ENCODE measurements around the gene PGA3.
A peak's percentile ranks its signal among the peaks of the same experiment; 100 is the strongest.
"Not testable (repeated sequence)": the region's sequence is repeated elsewhere in the genome, so short reads cannot be mapped to it uniquely, and the experiment has no call there.

PGA3 gene

DNA sequence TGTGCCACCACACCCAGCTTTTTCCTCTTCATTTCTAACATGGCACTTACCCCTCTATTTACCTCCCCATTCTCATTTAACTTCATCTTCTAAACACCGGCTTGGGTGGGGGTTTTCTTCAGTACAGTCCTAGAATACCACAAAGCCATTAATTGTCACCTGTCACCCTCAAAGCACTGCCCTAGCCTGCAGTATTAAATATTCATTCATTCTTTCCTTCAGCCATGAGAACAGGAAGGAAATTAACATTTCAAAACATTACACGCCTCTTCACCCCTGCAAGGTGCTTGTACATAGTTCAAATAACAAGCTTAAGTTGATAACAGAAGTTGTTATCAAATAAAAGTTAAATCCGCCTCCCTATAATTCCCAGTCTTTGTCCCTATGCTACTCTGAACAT, 31.4 kb upstream of the PGA3 start:
- DNase-seq (ENCODE audit: low read depth in 2 of 2): no peak

DNA sequence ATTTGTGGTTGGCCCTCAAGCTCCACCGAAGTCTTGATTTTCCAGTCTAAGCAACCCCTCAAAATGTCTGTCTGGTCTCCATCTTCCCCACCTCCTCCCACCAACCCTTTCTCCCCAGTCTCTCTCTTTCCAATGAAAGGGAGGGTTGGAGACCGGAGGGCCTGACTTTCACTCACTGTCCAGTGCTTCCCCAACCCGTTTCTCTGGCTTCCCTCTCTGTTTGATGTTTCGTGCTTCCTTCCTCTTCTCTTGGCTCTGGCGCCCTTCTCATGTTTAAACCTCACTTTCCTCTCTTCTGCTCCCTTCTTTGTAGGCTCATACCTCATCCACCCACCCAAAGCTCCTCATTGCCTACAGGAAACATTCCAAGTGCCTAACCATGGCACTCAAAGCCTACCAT, 31.0 kb upstream of the PGA3 start:
- DNase-seq (ENCODE audit: low read depth in 2 of 2): no peak

DNA sequence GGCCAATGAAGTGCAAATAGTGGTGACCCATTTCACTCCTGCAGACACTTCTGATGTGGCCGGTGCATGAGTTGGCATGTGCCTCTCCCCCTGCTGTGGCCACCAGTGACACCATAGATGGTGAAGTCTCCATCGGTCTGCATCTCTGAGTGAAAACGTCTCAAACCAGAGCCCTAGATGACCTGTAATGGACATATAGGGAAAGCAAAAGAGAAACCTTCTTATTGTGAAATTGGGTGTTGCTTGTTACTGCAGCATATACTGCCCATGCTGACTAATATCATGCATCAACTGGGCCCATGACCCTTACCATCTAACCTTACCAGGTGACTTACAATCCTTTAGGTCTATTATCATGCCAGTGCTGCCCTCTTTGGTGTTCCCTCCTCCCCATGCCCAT, 30.4 kb upstream of the PGA3 start:
- no peak for DNase-seq (ENCODE audit: low read depth in 2 of 2)

DNA sequence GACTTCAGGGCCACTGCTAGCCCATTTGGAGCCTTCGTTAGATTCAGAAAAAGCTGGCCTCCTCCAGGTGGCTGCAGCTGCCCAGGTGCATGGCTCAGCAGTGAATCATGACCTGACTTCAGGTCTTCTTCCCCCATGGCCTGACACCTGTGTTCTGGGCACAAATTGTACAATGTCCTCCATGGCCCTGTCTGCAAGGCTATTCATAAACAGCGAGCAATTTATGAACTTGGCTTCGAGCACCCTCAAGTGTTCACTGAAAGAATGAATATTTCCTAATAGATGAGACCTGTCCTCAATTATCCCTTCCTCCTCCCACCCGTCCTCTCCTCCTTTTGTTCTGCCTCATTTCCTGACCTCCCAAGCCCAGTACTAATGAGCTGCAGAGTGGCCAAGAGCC, 29.9 kb upstream of the PGA3 start:
- no peak for DNase-seq (ENCODE audit: low read depth in 2 of 2)

DNA sequence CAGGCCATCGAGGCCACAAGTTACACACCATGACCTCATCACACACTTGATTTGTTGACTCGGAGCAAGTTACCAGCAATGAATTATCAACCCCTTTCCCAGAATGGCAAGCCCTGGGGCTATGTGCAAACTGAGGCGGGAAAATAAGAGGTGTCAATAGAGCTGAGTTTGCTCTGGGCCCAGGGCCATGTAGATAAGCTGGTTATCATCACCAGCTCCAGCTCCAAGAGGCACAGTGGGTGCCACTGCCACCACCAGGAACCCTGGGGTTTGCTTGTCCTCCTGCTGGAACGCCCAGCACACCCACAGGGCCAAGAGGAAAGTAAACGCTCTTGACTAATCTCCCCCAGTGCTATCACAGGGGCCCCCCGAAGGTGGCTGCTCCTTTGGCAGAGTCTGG, 29.0 kb upstream of the PGA3 start:
- DNase-seq (ENCODE audit: low read depth in 2 of 2): no peak

DNA sequence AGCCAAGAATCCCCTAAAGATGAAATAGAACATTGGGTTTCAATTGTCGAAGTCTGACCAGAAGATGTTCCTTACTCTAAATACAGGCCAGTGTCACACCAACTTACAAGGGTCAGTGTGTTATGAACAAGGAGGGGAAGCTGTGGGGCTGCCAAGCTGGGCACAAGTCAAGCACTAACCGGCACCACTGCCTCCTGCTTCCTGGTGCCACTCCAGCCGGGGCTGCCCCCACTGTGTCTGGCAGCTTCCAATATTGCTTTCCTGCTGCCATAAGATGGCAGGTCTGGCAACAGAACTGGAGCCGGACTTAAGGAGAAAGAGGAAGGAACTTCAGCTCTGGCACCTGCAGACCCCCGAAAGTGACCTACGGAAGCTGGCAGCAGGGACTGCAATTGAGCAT, 28.4 kb upstream of the PGA3 start:
- no peak for DNase-seq (ENCODE audit: low read depth in 2 of 2)

DNA sequence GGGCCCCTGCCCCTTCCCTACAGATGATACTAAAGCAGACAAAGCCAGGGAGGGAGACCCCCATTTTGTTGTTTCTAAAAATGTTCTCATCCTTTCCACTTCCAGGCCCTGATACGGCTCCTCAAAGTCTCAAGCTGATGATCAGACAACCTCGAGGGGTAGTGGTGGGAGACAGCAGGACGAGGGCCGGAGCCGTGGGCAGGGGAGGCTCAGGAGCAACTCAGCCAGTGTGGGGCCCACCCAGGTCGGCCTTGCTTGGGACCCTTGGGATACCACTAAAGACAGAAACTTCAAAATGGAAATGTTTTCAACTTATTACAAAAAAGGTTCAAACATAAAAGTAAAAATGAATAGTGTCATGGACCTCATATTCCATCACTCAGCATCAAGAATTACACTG, 26.9 kb upstream of the PGA3 start:
- DNase-seq (ENCODE audit: low read depth in 2 of 2): no peak

DNA sequence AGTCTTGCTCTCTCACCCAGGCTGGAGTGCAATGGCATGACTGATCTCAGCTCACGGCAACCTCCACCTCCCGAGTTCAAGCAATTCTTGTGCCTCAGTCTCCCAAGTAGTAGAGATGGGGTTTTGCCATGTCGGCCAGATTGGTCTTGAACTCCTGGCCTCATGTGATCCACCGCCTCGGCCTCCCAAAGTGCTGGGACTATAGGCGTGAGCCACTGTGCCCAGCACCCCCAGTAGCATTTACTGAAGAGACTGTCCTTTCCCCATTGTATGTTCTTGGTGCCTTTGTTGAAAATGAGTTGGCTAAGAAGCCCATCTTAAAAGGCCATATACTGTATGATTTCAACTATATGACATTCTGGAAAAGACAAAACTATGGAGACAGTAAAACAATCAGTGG, 23.1 kb upstream of the PGA3 start:
- DNase-seq (ENCODE audit: low read depth in 2 of 2): not testable (repeated sequence)

DNA sequence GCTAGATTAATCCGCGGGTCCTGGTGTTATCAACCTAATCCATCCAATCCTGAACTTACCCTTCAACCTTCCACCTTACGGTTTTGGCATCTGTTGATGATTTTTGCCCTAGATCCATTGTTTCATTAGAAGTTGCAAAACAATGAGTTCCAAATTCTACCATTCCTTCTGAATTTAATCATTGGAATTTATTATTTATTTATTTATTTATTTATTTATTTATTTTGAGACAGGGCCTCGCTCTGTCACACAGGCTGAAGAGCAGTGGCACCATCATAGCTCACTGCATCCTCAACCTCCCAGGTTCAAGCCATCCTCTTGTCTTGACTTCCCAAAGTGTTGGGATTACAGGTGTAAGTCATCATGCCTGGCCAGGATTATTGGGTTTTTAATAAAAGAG, 21.8 kb upstream of the PGA3 start:
- no peak for DNase-seq (ENCODE audit: low read depth in 2 of 2)

DNA sequence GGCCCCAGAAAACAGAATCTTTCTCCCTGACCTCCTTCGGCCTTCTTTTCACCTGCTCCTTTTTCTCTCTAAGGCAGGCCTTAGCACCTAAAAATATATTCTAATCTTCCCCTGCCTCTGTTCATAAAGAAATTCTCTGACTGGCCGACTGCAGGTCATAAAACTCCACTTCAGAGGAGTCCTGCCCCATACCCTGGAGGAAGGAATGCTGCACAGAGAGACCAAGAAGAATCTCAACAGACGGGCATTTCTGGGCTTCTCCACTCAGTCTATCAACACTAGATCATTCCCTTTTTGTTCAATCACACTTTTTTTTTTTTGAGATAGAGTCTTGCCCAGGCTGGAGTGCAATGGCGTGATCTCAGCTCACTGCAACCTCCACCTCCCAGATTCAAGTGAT, 19.7 kb upstream of the PGA3 start:
- DNase-seq (ENCODE audit: low read depth in 2 of 2): no peak

DNA sequence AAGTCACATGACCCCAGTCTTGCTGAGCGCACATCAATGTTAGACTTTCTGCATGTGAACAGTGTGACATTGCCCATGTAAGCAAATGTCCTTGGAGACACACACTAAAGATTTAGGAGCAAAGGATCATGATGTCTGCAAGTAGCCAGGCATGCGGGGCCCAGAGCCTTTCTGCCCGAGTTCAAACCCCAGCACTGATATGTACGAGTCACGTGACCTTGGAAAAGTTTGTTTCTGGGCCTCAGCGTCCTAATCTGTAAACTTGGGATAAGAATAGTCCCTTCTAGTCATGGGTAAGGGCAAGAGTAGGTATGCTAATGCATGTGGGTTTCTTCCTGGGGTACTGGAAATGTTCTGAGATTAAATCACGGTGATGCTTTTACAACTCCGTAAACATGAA, 16.8 kb upstream of the PGA3 start:
- no peak for DNase-seq (ENCODE audit: low read depth in 2 of 2)

DNA sequence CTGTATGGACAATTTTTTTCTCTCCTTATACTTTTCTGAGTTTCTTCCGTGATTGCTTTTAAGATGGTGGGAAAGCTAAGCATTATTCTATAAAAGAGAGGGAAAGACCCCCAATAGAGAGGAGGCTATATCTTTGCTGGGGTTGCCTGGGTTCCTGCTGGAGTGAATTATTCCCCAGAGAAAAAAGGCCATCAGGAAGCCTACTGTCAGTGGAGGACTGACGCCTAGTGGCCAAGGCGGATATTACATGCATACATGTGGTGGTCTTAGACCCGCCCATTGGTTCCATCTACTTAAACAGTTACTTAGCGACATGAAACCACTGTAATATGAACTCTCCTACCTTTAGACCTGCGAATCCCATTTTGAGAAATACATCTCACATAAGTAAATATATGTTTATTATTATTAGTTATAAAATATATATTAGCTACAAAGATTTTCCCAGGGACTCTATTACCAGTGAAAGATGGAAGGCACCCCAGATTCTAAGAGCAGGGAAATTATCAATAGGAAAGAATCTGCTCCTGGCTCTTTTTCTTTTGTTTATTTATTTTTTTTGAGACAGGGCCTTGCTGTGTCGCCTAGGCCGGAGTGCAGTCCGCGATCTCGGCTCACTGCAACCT, 15.7 kb upstream of the PGA3 start:
- DNase-seq (ENCODE audit: low read depth in 2 of 2): peak; percentile 53 to 60

DNA sequence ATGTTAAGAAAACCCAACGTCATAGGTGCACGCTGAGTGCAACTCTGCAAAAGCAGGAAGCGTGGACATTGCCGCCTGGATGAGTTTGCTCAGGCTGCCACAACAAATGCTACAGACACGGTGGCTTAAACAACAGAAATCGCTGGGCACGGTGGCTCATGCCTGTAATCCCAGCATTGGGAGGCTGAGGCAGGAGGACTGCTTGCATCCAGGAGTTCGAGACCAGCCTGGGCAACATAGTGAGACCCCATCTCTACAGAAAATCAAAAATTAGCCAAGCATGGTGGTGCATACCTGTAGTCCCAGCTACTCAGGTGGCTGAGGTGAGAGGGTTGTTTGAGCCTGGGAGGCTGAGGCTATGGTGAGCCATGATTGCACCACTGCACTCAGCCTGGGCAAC, 13.4 kb upstream of the PGA3 start:
- no peak for DNase-seq (ENCODE audit: low read depth in 2 of 2)

DNA sequence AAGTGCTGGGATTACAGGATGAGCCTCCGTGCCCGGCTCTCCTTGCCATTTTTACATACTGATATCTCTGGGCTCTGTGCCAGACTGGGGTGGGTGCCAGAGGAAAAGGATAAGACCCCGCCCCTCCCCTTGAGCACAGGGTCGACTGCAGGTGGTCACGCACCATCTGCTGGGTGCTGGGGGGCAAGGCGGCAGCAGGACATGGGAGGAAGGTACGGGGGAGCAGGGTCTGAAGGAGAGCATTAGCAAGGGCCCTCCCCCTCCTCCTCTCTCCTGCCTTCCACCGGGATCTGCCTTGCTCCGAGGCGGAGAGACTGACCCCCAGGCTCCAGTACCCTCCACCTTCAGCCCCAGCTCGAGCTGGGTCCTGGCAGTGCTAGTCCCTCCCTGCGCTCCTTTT, 9.7 kb upstream of the PGA3 start:
- no peak for DNase-seq (ENCODE audit: low read depth in 2 of 2)

DNA sequence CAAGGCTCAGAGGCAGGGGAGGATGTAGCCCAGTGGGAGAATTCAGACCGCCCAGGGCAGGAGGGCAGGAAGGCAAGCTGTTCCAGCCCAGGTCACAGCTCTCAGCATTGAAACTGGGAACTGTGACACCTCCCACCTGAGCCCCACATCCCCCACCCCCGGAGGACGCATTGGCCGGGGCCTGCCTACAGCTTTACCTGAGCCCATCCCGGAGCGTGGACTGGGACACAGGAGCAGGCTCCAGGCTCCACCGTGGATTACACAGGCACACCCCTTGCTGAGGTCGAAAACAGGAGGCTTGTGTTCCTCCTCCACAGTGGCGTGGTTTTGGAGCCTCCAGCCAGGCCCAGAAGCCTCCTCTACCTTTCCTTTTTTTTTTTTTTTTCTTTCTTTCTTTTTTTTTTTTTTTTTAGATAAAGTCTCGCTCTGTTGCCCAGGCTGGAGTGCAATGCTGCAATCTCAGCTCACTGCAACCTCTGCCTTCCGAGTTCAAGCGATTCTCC, 9.1 kb upstream of the PGA3 start:
- DNase-seq (ENCODE audit: low read depth in 2 of 2): no peak

DNA sequence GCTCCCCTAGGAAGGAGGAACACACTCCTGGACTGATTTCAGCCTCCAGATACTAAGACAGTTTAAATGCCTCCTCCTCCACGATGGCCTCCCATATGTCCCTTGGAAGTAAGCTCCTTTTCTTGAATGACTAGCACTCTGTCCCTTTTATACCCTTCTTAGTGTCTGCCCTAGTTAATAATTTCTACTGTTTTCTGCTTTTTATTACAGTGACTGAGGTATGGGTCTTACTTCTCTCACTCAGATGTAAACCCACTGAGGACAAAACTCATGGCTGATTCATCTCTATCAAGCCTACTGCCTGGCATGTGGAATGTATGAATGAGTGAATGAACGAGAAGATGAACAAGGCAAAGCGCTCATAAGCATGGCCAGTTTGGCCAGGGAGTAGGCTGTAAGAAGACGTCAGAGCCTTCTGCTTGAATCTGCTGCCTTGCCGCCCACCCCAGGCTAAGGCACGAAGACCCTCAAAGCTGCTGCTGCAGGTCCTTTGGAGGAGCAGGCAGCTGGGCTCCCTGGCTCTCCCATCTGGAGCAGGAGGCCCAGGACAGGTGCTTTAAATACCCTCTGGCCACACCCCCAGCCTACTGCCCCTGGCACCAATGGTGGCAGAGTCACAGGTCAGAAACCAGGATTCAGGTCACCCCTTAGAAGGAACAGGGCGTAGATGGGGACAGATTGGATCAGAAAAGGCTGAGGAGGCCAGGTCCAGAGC, 8.2 kb upstream of the PGA3 start:
- no peak for DNase-seq (ENCODE audit: low read depth in 2 of 2)

DNA sequence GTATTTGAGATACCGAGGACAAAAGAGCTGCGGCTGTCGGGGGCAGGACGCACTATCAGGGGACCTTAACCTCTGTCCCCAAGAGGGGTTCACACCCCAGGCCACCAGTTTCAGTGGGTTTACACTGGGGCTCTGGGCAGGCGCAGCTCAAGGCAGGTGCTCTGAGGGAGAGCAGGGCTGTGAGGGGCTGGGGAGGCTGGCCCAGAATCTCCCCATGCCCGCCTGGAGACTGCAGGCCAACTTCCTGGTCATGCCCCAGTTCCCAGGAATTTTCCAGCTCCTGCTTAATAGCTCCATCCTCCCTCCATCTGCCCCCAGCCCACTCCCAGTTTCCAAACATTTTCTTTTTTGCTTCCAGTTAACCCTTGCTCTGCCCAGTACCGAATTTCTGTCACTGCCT, 7.6 kb upstream of the PGA3 start:
- no peak for DNase-seq (ENCODE audit: low read depth in 2 of 2)

DNA sequence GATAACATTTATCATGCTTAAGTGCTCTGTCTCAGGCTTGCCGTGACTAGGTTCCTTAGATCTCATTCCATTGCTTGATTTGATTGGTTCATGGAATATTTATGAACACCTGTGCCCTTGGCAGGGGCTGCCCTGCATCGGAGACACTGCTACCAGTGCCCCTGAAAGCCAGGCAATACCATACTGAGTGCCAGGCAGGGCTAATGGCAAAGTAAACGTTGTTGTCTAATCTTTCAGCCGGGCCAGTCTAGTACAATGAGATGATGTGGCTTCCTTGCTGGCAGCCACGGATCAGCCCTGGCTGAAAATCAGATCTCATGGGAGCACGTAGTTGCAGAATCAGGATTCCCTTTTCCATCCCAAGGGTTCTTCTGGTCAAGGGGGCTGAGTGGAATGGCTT, 5.0 kb upstream of the PGA3 start:
- no peak for DNase-seq (ENCODE audit: low read depth in 2 of 2)

DNA sequence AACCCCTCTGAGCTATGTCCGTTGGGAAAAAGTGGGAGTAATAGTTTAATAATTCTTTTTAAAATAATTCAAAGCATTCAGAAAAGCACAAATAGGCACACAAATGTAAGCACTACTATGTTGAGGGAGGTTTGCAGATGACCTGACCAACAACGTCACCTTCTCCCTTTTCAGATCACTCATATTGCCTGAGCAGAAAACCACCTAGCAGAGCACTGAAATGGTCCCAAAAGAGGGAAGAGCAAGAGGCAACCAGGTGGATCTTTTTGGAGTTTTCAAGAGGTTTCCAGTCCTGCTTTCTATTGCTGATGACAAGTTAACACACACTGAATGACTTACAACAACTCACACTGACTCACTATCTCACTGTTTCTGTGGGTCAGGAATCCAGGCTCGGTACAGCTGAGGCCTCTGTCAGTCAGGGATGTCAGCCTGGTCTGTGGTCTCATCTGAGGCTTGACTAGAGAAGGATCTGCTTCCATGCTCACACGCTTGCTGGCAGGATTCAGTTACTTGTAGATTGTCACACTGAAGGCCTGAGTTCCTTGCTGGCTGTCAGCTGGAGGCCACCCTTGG, 4.3 kb upstream of the PGA3 start:
- DNase-seq (ENCODE audit: low read depth in 2 of 2): no peak

DNA sequence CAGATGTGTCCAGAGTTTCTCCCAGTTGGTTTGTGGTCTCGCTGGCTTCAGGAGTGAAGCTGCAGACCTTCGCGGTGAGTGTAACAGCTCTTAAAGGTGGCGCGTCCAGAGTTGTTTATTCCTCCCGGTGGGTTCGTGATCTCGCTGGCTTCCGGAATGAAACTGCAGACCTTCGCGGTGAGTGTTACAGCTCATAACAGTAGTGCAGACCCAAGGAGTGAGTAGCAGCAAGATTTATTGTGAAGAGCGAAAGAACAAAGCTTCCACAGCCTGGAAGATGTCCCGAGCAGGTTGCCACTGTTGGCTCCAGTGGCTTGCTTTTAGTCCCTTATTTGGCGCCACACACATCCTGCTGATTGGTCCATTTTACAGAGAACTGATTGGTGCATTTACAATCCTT, 1.8 kb upstream of the PGA3 start:
- DNase-seq (ENCODE audit: low read depth in 2 of 2): no peak

DNA sequence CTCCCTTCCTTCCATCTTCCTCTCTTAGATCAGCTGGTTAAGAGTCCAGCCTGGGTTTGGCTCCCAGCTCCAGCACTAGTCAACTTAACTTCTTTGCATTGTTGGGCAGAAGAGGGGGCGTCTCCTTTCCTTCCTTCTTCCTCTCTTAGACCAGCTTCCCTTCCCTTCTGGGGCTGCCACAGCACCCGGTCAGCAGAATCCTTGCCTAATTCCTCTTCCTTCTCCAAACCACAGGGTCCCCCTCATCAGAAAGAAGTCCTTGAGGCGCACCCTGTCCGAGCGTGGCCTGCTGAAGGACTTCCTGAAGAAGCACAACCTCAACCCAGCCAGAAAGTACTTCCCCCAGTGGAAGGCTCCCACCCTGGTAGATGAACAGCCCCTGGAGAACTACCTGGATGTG, 558 bp downstream of the PGA3 start:
- not testable (repeated sequence) for DNase-seq (ENCODE audit: low read depth in 2 of 2)

DNA sequence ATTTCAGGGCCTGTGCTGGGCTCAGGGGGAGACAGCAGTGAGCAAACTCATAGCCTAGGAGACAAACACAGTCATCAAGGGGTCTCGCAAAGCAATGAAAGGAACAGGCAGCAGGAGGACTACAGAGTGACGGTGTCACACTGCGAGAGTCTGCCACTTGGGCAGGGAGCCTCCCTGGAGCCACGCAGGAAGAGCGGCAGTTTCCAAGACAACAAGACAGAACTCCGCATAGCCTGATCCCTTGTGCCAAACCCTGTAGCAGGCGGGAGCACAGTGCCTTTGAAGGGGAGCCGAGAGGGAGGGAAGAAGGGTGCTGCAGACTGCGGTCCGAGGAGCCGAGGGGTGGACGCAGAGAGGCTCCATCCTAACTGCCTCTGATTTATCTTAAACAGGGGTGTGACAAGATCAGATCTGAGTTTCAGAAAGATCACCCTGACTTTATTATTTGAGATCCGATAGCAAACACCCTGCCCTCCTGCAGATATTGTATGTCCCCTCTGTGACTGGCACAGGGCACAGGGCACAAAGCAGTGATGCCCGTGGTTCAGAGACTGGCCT, 1.3 kb downstream of the PGA3 start:
- not testable (repeated sequence) for DNase-seq (ENCODE audit: low read depth in 2 of 2)

Data from stimulated activated CD8-positive, alpha-beta memory T cell treated with anti-CD3 and anti-CD28 coated beads, Interleukin-15, amount 100 ng/mL, for 48 hours (primary cell).